ENCODE data around the gene MS4A4A.
A peak's percentile ranks its signal among the peaks of the same experiment; 100 is the strongest.
"Not testable (repeated sequence)": the region's sequence is repeated elsewhere in the genome, so short reads cannot be mapped to it uniquely, and the experiment has no call there.

The MS4A4A gene

DNA sequence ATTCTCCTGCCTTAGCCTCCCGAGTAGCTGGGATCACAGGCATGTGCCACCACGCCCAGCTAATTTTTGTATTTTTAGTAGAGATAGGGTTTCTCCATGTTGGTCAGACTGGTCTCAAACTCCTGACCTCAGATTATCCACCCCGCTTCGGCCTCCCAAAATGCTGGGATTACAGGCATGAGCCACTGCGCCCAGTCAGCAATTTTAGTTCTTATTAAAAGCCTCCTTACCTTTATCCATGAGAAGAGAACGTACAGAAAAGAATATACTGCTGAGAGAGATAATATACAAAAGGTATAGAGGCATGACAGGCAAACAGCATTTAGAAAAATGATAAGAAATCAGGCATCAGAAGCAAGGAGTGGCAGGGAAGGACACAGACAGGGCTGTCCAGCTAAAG lies 21.4 kb downstream of the MS4A4A start:
- not testable (repeated sequence) for DNase-seq (ENCODE audit: low read depth)

DNA sequence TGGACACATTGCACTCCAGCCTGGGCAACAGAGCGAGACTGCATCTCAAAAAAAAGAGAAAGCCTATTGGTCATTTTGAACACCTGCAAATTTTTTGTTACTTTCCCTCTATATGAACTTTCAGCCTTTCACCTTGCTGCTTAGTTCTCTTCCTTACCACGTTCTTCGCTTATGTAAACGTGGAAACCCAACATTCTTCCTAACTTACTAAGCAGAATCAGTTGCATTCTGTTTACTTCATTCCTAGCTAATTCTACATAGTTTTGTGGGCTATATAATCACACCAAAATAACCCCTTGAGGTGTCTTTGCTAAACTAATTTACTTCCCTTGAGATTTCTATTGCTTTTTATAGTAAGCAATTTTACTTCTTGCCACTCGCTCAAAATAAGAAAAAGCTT lies 23.2 kb downstream of the MS4A4A start:
- DNase-seq (ENCODE audit: low read depth) = no peak

- DNase-seq (ENCODE audit: low read depth) = no peak
These were observed 25.6 kb downstream of the MS4A4A start for GRCh38 chr11:60305906-60306619.

- DNase-seq (ENCODE audit: low read depth) = no peak
These were observed 27.2 kb downstream of the MS4A4A start for GRCh38 chr11:60307507-60308195.

DNA sequence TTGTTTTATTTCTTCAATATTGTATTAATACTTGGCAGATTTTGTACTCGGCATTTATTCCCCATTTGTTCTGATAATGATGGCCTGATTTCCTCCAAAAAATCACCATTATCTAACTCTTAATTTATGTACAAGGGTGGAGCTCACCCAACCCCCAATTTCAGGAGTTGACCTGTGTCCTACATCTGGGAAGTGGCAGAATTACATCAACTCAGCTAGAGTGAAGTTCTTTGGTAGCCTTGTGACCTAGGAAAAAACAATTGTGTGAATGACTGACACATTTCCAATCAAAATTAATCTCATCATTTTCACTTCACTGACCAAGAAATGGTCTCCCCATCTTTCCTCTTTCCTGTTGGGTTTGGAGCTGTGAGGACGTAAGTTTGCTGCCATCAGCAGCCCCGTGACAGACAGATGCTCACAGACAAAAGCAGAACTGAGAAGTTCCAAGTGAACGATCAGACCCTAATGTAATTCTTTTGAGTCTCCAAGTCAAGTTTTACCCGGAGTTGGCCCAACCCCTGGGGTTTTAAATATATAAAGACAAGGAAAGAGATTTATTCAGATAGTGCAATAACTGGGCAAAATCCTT lies 30.0 kb downstream of the MS4A4A start:
- DNase-seq (ENCODE audit: low read depth) = no peak

GRCh38 chr11:60314635-60315321 lies 34.3 kb downstream of the MS4A4A start:
- no peak for DNase-seq (ENCODE audit: low read depth)

GRCh38 chr11:60315871-60316270 lies 35.4 kb downstream of the MS4A4A start:
- DNase-seq (ENCODE audit: low read depth) = no peak

DNA sequence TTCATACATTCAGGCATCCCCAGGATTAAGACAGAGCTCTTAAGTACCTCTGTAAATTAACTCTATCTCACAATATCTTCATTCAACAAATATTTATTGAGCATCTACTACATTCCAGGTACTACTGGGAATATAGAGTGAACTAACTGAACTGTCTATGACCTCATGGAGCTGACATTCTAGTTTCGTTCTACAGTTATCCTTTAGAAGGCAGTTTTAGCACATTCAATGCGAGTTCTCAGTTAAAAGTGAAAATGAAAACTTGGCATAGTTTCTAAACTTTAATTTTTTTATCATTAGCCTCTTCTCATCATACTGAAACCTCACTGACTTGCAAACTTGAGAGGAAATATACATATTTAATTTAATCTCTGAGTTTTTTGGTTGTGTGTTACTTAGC lies 35.9 kb downstream of the MS4A4A start:
- no peak for DNase-seq (ENCODE audit: low read depth)

DNA sequence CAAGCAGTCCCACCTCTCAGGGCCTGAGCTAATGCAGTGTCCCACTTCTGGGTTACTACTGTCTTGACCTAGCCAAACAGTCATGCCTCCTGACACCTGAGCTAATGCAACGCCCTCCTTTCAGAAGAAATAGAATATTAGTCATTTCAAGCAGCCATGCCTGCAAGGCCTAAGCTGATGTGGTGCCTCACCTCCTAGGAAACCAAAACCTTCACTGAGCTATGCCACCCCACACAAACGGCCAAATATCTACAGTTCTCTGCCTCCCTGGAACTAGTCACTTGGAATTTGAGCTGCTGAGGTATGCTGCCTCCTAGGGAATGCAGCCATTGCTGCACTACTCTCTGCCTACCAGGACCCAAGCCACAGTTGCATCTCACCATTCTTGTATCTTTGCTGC lies 38.3 kb downstream of the MS4A4A start:
- DNase-seq (ENCODE audit: low read depth) = no peak

DNA sequence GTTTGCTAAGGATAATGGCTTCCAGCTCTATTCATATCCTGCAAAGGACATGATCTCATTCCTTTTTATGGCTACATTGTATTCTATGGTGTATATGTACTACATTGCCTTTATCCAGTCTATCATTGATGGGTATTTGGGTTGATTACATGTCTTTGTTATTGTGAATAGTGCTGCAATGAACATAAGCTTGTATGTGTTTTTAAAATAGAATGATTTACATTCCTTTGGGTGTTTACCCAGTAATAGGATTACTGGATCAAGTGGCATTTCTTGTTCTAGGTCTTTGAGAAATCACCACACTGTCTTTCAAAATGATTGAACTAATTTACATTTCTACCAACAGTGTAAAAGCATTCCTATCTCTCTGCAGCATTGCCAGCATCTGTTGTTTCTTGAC lies 40.6 kb downstream of the MS4A4A start:
- no peak for DNase-seq (ENCODE audit: low read depth)

- no peak for DNase-seq (ENCODE audit: low read depth)
These were observed 46.5 kb downstream of the MS4A4A start, which contains the start of gene MS4A6E for GRCh38 chr11:60326955-60327354. TSS of gene MS4A6E (plus strand) at chr11:60327255. CDS start at chr11:60334896, 7,641 bp downstream.

GRCh38 chr11:60328460-60328859 lies 48.0 kb downstream of the MS4A4A start:
- no peak for DNase-seq (ENCODE audit: low read depth)

- no peak for DNase-seq (ENCODE audit: low read depth)
These were observed 52.4 kb downstream of the MS4A4A start for GRCh38 chr11:60332846-60333245.

DNA sequence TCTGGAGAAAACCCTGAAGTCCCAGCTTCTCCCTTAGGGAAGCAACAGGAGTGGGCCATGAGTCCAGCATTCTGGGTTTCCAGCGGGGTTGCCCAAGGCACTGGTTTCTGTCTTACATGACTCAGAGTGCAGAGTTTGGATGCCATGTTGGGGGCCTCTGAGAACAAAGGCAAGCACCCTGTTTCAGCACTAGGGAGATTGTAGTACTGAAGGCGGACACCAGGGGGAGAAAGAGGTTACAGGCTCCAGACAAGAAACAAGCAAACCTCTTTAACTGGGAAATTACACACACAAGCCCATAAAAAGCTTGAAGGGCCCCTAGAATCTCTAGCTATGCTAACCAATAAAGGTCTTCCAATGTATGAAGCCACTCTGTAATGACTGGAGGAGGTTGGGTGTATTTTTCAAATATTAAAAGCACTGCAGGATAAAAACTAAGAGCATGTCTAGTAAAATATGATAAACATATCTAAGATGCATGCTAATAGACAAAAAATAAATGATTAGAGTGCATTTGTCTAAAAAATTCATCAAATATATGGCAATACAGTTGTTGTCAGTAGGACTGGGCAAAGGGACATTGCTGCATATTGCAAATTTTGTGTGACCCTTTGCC lies 53.6 kb downstream of the MS4A4A start:
- peak; percentile 3 for DNase-seq (ENCODE audit: low read depth)

- no peak for DNase-seq (ENCODE audit: low read depth)
These were observed 56.4 kb downstream of the MS4A4A start for GRCh38 chr11:60336767-60337391.

DNA sequence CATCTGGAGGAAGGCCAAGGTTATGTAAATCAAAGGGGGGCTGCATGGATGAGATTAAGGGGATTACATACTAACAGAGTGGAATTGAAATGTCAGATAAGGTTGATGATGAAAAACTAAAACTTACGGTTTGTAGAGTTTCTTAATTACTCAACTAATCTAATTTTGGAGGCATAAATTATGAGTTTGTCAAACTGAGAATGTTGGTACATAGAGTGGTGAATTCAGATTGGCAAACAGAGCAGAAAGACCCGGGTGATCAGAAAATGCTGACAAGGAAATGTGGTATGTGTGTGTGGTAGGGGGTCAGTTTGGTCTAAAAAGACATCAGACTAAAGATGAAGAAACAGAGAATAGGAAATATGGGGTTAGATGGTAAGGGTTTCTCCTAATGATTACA lies 57.6 kb downstream of the MS4A4A start:
- no peak for DNase-seq (ENCODE audit: low read depth)

DNA sequence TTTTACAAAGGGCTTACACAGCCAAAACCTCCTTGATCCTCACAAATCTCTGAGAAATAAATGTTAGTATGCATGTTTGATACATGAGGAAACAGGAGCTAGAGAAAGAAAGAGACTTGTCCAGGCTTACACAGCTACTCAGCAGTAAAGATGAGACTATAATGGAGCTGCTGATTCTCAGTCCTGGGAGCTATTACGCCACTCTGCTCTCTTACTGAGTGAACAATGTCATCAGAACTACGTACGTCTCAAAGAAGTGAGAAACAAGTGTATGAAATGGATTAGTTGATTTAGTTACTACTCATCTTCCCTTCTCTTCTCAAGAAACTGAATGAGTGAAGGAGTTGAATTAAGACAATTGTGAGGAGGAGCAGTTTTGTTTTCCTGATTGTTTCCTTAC lies 58.9 kb downstream of the MS4A4A start:
- DNase-seq (ENCODE audit: low read depth) = no peak

DNA sequence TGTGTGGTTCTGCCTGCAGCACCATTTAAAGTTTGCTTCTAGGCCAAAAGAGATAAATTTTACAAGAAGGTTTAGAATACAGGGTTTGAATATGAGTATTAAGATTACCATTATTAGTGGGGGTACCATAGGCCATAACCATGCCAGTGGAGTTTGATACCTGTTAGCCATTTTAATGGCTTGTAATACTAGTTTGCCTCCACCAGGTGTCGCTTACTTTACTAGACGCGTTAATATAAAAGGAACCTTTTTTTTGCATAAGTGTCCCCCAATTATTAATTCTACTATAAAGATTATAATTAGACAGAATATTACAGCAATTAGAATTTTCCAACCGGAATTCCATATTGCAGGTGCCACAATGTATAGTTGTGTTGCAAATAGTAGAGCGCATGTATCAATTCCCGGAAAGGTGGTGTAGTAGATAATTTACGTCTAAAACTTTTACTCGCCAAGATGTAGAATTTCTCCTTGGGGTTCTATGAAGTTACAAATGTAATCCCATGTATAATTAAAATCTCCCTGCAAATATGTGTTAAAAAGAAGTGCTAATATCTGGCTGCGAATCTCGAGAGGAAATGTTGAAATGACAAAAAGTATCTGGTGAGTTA lies 62.7 kb downstream of the MS4A4A start:
- DNase-seq (ENCODE audit: low read depth) = no peak

DNA sequence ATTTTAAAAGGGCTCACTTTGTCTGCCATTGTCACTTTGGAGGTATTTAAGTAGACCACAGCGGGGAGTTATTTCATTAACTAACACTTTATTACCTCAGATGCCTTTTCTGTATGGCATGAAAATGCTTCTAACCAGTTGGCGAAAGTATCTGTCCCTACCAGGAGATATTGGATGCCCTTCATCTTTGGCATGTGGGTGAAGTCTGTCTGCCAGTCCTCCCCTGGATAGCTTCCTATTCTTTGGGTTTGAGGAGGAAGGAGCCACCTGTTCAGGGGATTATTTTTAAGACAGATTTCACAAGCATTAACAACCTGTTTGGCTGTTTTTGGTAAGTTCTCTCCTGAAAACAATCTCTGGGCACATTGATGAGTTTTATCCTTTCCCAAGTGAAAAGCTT lies 63.7 kb downstream of the MS4A4A start:
- no peak for DNase-seq (ENCODE audit: low read depth)

DNA sequence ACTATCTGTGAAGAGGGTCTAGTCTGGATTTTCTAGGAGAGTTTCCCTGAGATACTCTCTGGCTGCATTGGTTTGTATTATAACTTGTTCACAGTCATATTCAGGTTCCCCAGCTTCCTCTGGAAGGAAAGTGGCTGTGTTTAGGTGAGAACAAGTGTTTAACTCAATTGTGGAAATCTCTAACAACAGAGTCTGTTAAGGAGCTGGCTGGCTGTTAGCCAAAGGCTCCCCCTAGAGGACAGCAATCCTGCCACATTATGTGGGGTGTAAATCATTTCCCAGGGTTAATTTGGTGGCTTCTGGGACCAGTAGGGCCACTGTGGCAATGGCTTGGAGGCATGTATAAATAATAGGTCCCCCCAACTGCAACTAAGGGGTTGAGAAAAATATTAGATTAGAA lies 65.0 kb downstream of the MS4A4A start:
- DNase-seq (ENCODE audit: low read depth) = no peak

DNA sequence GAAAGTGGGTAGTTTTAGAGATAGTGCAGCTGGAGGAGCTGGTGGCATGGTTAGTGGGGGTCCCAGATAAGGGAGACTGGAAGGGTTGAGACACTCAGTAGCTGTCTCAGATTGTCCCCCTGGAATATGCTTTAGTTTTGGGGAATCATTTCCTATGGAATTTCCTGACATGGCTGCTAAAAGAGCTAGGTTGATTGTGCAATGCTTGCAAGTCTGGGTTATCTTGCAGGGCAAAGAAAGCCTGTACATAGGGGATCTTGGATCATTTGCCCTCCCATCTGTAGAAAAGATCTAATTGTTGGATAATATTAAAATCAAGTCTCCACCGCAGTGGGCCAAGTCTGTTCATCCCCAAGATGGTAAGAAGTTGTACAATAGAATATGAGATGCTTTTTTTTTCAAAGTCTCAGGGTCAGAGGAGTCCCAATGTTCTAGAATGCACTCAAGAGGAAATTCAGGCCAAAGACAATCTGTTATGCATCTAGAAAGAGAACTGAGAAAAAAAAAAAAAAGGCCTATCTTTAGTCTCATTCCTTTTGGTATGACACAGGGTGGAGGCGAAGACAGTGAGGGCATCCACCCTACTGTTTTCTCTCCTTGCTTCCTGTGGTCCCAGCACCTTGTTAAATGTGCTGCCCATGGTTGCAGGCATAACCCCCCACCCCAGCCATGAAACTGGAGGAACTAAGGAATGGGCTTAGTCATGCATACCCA lies 66.8 kb downstream of the MS4A4A start:
- no peak for DNase-seq (ENCODE audit: low read depth)

All from GM04503 (cell line).